Muscle of arm (tissue), 12 donors: Measurements from ENCODE around the gene SEC61B. TPM values are rescaled to one million over a fixed set of nuclear protein-coding genes. Genes with fewer than 3 reads are reported as not detected.
"Not testable (repeated sequence)": the region's sequence is repeated elsewhere in the genome, so short reads cannot be mapped to it uniquely, and the experiment has no call there.

Experiments used
- DNase-seq: peaks from one replicate; pipeline ENCODE4 v3.0.0-alpha.2; 2013
- polyA plus RNA-seq, 12 donors: library from polyadenylated mRNA; unstranded; fragments of 120-200 nt; gene quantifications; one replicate each; pipeline ENCODE4 v1.2.1, GENCODE V29; 2013; ENCODE audit not compliant: insufficient read length in 12 of 12

SEC61B gene
- polyA plus RNA-seq, 12 donors: 64.0 to 244 (median 85.0) TPM; not detected in 1

GRCh38 chr9:99235069-99235468 lies 13.0 kb downstream of the SEC61B start:
- DNase-seq: no peak

GRCh38 chr9:99235926-99236634 lies 14.0 kb downstream of the SEC61B start:
- DNase-seq: no peak

GRCh38 chr9:99237356-99237755 lies 15.3 kb downstream of the SEC61B start:
- no peak for DNase-seq

GRCh38 chr9:99237849-99238248 lies 15.8 kb downstream of the SEC61B start:
- DNase-seq: not testable (repeated sequence)

- no peak for DNase-seq
Measured at GRCh38 chr9:99238331-99238730, 16.2 kb downstream of the SEC61B start.

GRCh38 chr9:99239341-99240060 lies 17.4 kb downstream of the SEC61B start:
- no peak for DNase-seq

GRCh38 chr9:99241106-99241505 lies 19.0 kb downstream of the SEC61B start:
- DNase-seq: no peak

- no peak for DNase-seq
Measured at GRCh38 chr9:99244344-99245260, 22.5 kb downstream of the SEC61B start.

GRCh38 chr9:99249619-99250018 lies 27.5 kb downstream of the SEC61B start:
- DNase-seq: no peak

- DNase-seq: no peak
Measured at GRCh38 chr9:99251157-99251556, 29.1 kb downstream of the SEC61B start.

GRCh38 chr9:99253134-99253533 lies 31.1 kb downstream of the SEC61B start:
- DNase-seq: no peak

- DNase-seq: no peak
Measured at GRCh38 chr9:99253772-99254431, 31.8 kb downstream of the SEC61B start.

GRCh38 chr9:99255651-99256050 lies 33.6 kb downstream of the SEC61B start:
- no peak for DNase-seq

GRCh38 chr9:99257723-99258389 lies 35.8 kb downstream of the SEC61B start:
- peak; percentile 12 for DNase-seq

- peak; percentile 59 for DNase-seq
Measured at GRCh38 chr9:99259231-99259918, 37.3 kb downstream of the SEC61B start.

- no peak for DNase-seq
Measured at GRCh38 chr9:99261923-99262322, 39.8 kb downstream of the SEC61B start.

GRCh38 chr9:99262949-99263418 lies 40.9 kb downstream of the SEC61B start:
- DNase-seq: no peak

GRCh38 chr9:99264070-99264680 lies 42.1 kb downstream of the SEC61B start:
- DNase-seq: no peak

GRCh38 chr9:99265691-99266090 lies 43.6 kb downstream of the SEC61B start:
- no peak for DNase-seq
